Tibial nerve (tissue), 4 donors: ENCODE results near the gene UGT1A6. TPM values are rescaled to one million over a fixed set of nuclear protein-coding genes. Genes with fewer than 3 reads are reported as not detected.
"Not testable (repeated sequence)": the region's sequence is repeated elsewhere in the genome, so short reads cannot be mapped to it uniquely, and the experiment has no call there.

ENCODE experiments used
- DNase-seq, 2 donors: peaks; one replicate each; pipeline ENCODE4 v3.0.0-alpha.2; 2019; ENCODE audit warnings: low spot score in 2 of 2
- H3K27ac ChIP-seq, 4 donors: fragments of 200-600 bp; sonication (generic) in 3 of 4; one replicate each; pipeline ENCODE4 v1.5.1; 2017 to 2019; ENCODE audit warnings: mild to moderate bottlenecking in 1 of 4
- H3K27me3 ChIP-seq, 2 donors: fragments of 200-600 bp; sonication (generic) in 1 of 2; one replicate each; pipeline versions ENCODE4 v1.5.1 to v1.6.0; 2017 to 2019
- H3K36me3 ChIP-seq, 3 donors: fragments of 200-600 bp; sonication (generic); one replicate each; pipeline ENCODE4 v1.5.1; 2018 to 2019
- H3K4me1 ChIP-seq, 4 donors: fragments of 200-600 bp; sonication (generic) in 3 of 4; one replicate each; pipeline ENCODE4 v1.5.1; 2017 to 2019
- H3K4me3 ChIP-seq, 4 donors: fragments of 200-600 bp; sonication (generic) in 3 of 4; one replicate each; pipeline ENCODE4 v1.5.1; 2017 to 2019; ENCODE audit warnings: mild to moderate bottlenecking in 1 of 4, moderate library complexity in 1 of 4
- H3K9me3 ChIP-seq, 4 donors: fragments of 200-600 bp; sonication (generic) in 3 of 4; one replicate each; pipeline ENCODE4 v1.5.1; 2017 to 2019
- EP300 ChIP-seq, 2 donors: sonication (generic); formaldehyde crosslinking; IDR thresholded peaks; one replicate each; pipeline ENCODE4 v1.6.1; 2017; ENCODE audit warnings: antibody characterized with exemption in 2 of 2, mild to moderate bottlenecking in 1 of 2
- POLR2A ChIP-seq, 2 donors: fragments of 450-650 bp; IDR thresholded peaks; one replicate each; pipeline ENCODE4 v1.6.1; 2017; ENCODE audit warnings: antibody characterized with exemption in 2 of 2, mild to moderate bottlenecking in 2 of 2, moderate library complexity in 2 of 2
- WGBS, 2 donors: methylation state at CpG; one replicate each; pipeline ENCODE4 v1.1.5; 2018; 5-methylcytosine and 5-hydroxymethylcytosine counted together
- total RNA-seq, 4 donors: library from RNA; depleted of rRNA; stranded (reverse); fragments of >200 nt; gene quantifications; one replicate each; pipeline ENCODE4 v1.1.0, GENCODE V29; 2016
- TF ChIP-seq, protein P1 (sequence below), 5 experiments: fragments of 200-600 bp in 3 of 5; fragments of 450-650 bp in 2 of 5; sonication (generic) in 3 of 5; IDR thresholded peaks; one replicate each; pipeline ENCODE4 v1.5.1; 2016 to 2019; ENCODE audit warnings: antibody characterized with exemption in 5 of 5, mild to moderate bottlenecking in 3 of 5, moderate library complexity in 2 of 5

Gene UGT1A6
- total RNA-seq, 4 donors from 2014 or later = 0.39 TPM; not detected in 3

DNA sequence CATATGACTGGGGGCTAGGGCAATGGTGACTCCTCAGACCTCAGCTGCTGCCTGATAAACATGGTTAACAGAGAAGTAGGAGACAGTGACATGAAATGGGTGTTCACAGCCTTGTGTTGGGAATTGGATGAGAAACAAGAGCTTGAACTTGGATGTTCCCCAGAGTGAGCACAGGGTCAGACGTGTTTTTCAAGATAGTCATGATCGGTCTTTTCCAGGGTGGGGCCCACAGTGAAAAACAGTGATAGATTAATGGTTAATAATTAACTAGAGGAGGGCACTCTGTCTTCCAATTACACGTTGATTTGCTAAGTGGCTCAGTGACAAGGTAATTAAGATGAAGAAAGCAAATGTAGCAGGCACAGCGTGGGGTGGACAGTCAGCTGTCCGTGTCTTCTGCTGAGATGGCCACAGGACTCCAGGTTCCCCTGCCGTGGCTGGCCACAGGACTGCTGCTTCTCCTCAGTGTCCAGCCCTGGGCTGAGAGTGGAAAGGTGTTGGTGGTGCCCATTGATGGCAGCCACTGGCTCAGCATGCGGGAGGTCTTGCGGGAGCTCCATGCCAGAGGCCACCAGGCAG, 36.1 kb downstream of the UGT1A6 start, which contains the start of gene UGT1A3:
Gene UGT1A3 (plus strand): TSS at position 320 of the 579 bp plus-strand sequence. CDS start 85 bp downstream, at position 405.
- Histone ChIP-seq H3K27me3 (no peaks in the 10 kb centered on the region), H3K9me3 (peaks cover 0 to 2% (median 0%) of the 10 kb centered on the region in 4 donors), H3K27ac (no peak within 1 kb of the TSS), H3K36me3 (no peaks in the 10 kb centered on the region), H3K4me3 (no peak within 1 kb of the TSS), H3K4me1 (no peaks in the 10 kb centered on the region)
- WGBS, 2 donors = 80 to 83% methylated on average over 8 of the region's 8 CpGs
- no peak for DNase-seq
- no peak for TF ChIP-seq POLR2A (IDR thresholded peaks at IDR 0.05)
- TF ChIP-seq EP300 (IDR thresholded peaks at IDR 0.05) = no peak
- TF ChIP-seq, protein P1, sequence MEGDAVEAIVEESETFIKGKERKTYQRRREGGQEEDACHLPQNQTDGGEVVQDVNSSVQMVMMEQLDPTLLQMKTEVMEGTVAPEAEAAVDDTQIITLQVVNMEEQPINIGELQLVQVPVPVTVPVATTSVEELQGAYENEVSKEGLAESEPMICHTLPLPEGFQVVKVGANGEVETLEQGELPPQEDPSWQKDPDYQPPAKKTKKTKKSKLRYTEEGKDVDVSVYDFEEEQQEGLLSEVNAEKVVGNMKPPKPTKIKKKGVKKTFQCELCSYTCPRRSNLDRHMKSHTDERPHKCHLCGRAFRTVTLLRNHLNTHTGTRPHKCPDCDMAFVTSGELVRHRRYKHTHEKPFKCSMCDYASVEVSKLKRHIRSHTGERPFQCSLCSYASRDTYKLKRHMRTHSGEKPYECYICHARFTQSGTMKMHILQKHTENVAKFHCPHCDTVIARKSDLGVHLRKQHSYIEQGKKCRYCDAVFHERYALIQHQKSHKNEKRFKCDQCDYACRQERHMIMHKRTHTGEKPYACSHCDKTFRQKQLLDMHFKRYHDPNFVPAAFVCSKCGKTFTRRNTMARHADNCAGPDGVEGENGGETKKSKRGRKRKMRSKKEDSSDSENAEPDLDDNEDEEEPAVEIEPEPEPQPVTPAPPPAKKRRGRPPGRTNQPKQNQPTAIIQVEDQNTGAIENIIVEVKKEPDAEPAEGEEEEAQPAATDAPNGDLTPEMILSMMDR (IDR thresholded peaks at IDR 0.05) = no peak

DNA sequence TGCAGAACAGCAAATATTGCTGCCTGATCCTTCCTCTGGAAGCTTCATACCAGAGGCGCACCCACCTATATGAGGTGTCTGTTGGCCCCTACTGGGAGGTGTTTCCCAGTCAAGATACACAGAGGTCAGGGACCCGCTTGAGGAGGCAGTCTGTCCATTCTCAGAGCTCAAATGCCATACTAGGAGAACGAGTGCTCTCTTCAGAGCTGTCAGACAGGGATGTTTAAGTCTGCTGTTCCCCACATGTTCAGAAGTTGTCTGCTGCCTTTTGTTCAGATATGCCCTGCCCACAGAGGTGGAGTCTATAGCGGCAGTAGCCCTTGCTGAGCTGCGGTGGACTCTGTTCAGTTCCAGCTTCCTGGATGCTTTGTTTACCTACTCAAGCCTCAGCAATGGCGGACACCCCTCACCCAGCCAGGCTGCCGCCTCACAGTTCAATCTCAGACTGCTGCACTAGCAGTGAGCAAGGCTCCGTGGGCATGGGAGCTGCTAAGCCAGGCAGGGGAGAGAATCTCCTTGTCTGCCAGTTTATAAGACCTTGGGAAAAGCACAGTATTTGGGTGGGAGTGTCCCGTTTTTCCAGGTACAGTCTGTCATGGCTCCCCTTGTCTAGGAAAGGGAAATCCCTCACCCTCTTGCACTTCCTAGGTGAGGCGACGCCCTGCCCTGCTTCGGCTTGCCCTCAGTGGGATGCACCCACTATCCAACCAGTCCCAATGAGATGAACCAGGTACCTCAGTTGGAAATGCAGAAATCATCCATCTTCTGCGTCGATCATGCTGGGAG, 44.4 kb downstream of the UGT1A6 start:
- DNase-seq, H3K4me1 ChIP-seq, H3K4me3 ChIP-seq, H3K9me3 ChIP-seq, H3K27ac ChIP-seq, H3K36me3 ChIP-seq, H3K27me3 ChIP-seq: not testable (repeated sequence)
- WGBS, 2 donors = 83 to 92% methylated on average over 14 of the region's 14 CpGs

DNA sequence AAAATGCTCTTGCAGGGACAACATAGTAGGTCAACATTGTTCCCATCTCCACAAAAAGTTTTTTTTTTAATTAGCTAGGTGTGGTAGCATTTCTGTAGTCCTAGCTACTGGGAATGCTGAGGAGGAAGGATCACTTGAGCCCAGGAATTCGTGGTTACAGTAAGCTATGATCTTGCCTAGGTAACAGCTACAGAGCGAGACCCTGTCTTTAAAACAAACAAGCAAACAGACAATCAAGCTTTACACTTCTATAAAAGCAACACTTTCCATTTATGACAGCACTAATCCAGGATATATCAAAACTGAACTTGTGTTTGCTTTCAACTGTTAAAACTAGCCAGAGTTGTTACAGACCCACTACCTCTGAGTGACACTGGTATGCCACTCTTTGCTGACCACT, 48.2 kb downstream of the UGT1A6 start:
- TF ChIP-seq EP300 (IDR thresholded peaks at IDR 0.05) (no peak), POLR2A (IDR thresholded peaks at IDR 0.05) (no peak)
- TF ChIP-seq, protein P1 (IDR thresholded peaks at IDR 0.05) = no peak
- Histone ChIP-seq H3K9me3 (no peaks in the 10 kb centered on the region), H3K27ac (no peak overlapping the region), H3K36me3 (no peaks in the 10 kb centered on the region), H3K27me3 (no peaks in the 10 kb centered on the region), H3K4me3 (no peak overlapping the region), H3K4me1 (no peaks in the 10 kb centered on the region)
- DNase-seq = no peak
- WGBS, 2 donors = 69 to 78% methylated on average over 2 of the region's 2 CpGs

DNA sequence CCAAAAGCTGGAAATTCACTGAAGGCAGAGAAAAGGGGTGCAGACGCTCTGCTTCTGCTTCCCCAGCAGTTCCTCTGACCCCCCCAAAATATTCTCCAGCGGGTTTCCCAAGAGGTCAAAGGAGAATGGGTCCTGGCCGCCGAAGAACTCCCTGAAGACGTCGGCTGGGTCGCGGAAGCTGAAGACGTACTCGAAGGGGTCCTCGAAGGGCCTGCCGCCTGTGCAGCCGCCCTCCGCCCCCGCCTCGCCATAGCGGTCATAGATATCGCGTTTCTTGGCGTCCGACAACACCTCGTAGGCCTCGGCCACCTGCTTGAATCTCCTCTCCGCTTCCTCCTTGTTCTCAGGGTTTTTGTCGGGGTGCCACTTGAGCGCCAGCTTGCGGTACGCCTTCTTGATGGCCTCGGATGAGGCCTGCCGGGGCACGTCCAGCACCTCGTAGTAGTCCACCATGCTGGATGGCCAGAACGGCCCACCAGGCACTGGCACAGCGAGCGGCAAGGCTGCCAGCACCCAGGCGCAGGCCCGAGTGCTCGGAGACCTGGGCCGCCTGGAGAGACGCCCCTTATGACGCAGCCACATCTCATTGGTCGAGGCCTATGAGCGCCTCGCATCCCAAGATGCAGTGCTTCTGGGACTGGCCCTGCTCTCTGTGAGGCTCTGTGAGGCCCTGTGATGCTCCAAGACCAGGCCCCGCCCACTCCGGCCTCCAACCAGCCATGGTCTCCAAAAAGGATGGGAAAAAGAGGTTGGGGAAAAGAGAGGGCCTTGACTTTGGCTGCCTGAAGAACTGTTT, 51.0 kb downstream of the UGT1A6 start:
- H3K27ac ChIP-seq = no peak overlapping the region
- H3K4me3 ChIP-seq = no peak overlapping the region
- no peaks in the 10 kb centered on the region for H3K4me1 ChIP-seq
- no peak for TF ChIP-seq POLR2A (IDR thresholded peaks at IDR 0.05)
- no peak for TF ChIP-seq EP300 (IDR thresholded peaks at IDR 0.05)
- TF ChIP-seq, protein P1 (IDR thresholded peaks at IDR 0.05) = no peak
- WGBS, 2 donors = 90 to 96% methylated on average over 46 of the region's 46 CpGs
- no peaks in the 10 kb centered on the region for H3K36me3 ChIP-seq
- H3K27me3 ChIP-seq = no peaks in the 10 kb centered on the region
- DNase-seq = no peak
- H3K9me3 ChIP-seq = no peaks in the 10 kb centered on the region

DNA sequence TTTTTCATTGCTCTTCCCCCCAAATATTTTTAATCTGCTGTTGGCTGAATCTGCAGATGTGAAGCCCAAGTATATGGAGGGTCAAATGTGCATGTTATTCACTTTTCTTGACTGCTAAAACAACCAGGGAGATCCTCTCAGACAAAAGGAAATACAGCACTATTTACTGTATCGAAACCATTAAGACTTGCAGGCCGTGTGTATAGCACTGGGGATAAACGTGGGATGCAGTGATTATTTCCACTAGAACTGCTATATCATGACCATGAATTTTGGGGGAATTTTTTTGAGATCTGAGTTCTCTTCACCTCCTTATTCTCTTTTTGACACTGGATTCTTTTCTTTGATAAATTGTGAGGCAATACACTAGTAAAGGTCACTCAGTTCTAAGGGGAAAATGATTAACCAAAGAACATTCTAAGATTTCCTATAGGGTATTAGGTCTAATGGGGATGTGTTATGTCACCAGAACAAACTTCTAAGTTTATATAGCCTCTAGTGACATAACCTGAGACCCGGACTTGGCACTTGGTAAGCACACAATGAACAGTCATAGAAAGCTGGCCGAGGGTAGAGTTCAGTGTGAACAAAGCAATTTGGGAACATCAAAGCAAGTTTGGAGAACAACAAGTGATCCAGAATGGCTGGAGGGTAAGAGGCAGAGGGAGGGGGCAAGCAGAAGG, 52.5 kb downstream of the UGT1A6 start:
- Histone ChIP-seq H3K9me3 (peaks cover 0 to under 1% (median 0%) of the 10 kb centered on the region in 4 donors), H3K4me3 (no peak overlapping the region), H3K36me3 (no peaks in the 10 kb centered on the region), H3K27me3 (no peaks in the 10 kb centered on the region), H3K27ac (no peak overlapping the region), H3K4me1 (no peaks in the 10 kb centered on the region)
- no peak for TF ChIP-seq EP300 (IDR thresholded peaks at IDR 0.05)
- TF ChIP-seq, protein P1 (IDR thresholded peaks at IDR 0.05) = no peak
- no peak for TF ChIP-seq POLR2A (IDR thresholded peaks at IDR 0.05)
- no peak for DNase-seq
- 62 to 64% methylated on average over 5 of the region's 5 CpGs for WGBS, 2 donors

DNA sequence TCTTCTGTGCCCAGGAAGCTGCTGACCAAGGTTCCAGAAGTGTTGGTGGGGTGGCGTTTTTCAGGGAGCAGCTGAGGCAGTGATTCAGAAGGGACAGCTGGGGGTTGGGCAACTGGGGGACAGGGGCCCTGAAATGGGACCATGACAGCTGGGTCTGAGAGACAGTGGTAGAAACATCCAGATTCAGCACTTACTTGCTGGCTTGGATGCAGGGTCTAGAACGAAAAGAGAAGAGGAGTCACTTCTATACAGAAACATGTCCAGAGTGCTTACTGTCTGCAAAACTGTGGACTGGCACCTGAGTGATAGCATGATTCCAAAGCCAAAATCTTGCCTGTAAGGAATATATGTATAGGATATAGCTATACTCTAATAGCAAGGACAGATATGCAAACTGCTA, 53.1 kb downstream of the UGT1A6 start:
- not testable (repeated sequence) for H3K4me1 ChIP-seq, H3K27ac ChIP-seq, H3K36me3 ChIP-seq, H3K9me3 ChIP-seq, DNase-seq, H3K4me3 ChIP-seq, H3K27me3 ChIP-seq
- 57 to 60% methylated on average over 2 of the region's 2 CpGs for WGBS, 2 donors
